Neuron (in vitro differentiated cells): ENCODE results near the gene CYP3A4.
"Not testable (repeated sequence)": the region's sequence is repeated elsewhere in the genome, so short reads cannot be mapped to it uniquely, and the experiment has no call there.

Experiments
- H2AFZ ChIP-seq: one replicate; pipeline ENCODE4 v1.6.1; 2013; ENCODE audit warnings: low read depth, mild to moderate bottlenecking, inconsistent platforms, low read length, moderate library complexity
- H3K27me3 ChIP-seq: one replicate; pipeline ENCODE4 v1.6.1; 2013; ENCODE audit warnings: low read length; ENCODE audit not compliant: insufficient read depth
- H3K36me3 ChIP-seq: one replicate; pipeline ENCODE4 v1.6.1; 2013; ENCODE audit warnings: low read length; ENCODE audit not compliant: insufficient read depth
- H3K4me1 ChIP-seq: one replicate; pipeline ENCODE4 v1.6.1; 2013; ENCODE audit warnings: low read length; ENCODE audit not compliant: insufficient read depth
- H3K4me3 ChIP-seq: 2 replicates; pipeline ENCODE4 v1.5.1; 2013; ENCODE audit warnings: mild to moderate bottlenecking, low read length, moderate library complexity
- H3K9me3 ChIP-seq: one replicate; pipeline ENCODE4 v1.6.1; 2013; ENCODE audit warnings: low read length

Gene CYP3A4

DNA sequence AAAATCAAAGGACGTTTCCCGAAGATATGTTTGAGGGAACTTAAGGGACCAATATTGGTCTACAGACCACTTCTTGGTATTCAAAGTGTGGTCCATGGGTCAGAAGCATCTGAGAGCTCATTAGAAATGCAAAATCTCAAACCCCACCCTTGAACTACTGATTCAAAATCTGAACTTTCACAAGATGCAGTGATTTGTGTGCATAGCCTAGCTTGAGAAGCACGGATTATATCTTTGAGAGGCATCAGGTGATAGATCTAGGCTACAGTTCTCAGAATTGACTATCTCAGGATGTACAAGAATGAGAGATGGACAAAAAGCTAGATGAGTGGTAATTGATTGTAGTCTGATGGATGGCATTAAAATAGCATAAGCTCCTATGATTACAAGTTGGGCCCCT, 19.5 kb downstream of the CYP3A4 start:
- H3K36me3 ChIP-seq: no peaks in the 10 kb centered on the region

DNA sequence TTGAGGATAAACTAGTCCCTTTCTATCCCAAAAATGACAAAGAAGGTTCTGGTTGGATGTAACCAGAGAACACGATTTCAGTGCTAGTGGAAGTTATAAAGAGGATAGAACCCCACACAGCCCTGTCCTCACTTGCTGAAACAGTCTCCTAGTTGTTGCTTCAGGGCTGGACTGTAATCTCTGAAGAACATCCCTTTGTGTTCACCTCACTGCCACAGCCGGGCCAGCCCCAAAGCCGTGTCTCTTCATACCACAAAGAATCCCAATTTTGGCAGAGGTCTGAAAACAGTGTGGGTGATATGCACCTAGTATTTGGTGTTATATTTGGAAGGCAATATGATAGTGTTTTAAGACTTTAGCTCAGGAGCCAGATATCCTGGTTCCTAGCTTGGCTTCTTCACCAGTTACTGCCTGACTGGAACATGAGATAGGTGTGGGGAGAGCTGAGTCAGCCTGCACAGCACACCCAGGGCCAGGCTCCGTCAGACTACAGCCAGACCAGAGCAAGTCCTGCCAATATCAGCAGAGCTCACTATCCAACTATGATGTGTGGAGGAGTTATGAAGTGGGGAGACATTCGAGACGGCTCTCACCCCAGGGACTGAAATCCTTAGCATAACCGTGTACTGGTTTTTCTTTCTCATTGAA, 21.2 kb downstream of the CYP3A4 start:
- H3K4me3 ChIP-seq: no peak overlapping the region
- no peaks in the 10 kb centered on the region for H3K4me1 ChIP-seq
- peaks cover 6% of the 10 kb centered on the region for H3K27me3 ChIP-seq
- no peaks in the 10 kb centered on the region for H3K36me3 ChIP-seq
- no peak overlapping the region for H2AFZ ChIP-seq
- no peaks in the 10 kb centered on the region for H3K9me3 ChIP-seq

More for the DNA sequence above, 19.5 kb downstream of the CYP3A4 start:
- no peaks in the 10 kb centered on the region for H3K4me1 ChIP-seq
- H3K9me3 ChIP-seq: no peaks in the 10 kb centered on the region
- peaks cover 12% of the 10 kb centered on the region for H3K27me3 ChIP-seq
- H2AFZ ChIP-seq: no peak overlapping the region
- H3K4me3 ChIP-seq: no peak overlapping the region

- Histone ChIP-seq H3K4me1 (peaks cover 6% of the 10 kb centered on the region), H3K4me3 (no peak overlapping the region), H3K27me3 (peaks cover 9% of the 10 kb centered on the region), H2AFZ (no peak overlapping the region), H3K9me3 (no peaks in the 10 kb centered on the region), H3K36me3 (no peaks in the 10 kb centered on the region)
Measured at GRCh38 chr7:99755085-99755484, 28.9 kb downstream of the CYP3A4 start.

- H2AFZ ChIP-seq: no peak overlapping the region
- peaks cover 10% of the 10 kb centered on the region for H3K4me1 ChIP-seq
- H3K4me3 ChIP-seq: no peak overlapping the region
- no peaks in the 10 kb centered on the region for H3K9me3 ChIP-seq
- peaks cover 9% of the 10 kb centered on the region for H3K27me3 ChIP-seq
- no peaks in the 10 kb centered on the region for H3K36me3 ChIP-seq
Measured at GRCh38 chr7:99752356-99752755, 31.6 kb downstream of the CYP3A4 start.

DNA sequence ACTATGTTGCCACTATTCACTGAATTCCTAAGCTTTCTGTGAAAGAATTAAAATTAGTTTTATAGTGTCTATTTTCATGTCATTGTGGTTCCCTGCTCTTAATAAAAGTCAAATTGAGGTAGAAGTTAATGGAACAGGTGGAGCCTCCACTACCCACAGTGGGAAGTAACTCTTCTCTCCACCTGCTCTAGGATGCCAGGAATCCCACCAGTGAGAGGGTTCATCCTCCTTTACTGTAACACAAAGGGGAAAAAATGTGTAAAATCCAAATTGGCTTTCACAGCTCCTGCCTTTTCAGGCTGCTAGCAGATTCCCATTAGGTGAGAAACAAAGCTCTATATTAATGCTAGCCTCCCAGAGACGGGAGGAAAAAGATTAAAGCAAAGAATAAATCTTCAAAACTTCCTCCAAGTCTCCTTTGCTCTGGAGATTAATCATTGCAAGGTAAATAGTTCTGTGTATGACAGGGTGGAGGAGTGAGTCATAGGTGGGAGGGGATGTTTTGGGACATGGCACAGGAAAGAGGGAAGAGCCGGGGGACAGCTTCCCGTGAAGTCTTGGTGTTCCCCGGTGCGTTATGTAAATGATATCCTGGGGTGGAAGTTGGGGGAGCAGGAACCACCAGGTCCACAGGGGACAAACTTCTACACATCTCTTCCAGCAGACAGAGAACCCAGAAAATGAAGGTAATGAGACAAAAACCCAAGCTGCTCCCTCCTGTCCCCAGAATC, 32.5 kb downstream of the CYP3A4 start:
- not testable (repeated sequence) for H3K4me3 ChIP-seq, H2AFZ ChIP-seq, H3K9me3 ChIP-seq, H3K27me3 ChIP-seq, H3K36me3 ChIP-seq, H3K4me1 ChIP-seq

DNA sequence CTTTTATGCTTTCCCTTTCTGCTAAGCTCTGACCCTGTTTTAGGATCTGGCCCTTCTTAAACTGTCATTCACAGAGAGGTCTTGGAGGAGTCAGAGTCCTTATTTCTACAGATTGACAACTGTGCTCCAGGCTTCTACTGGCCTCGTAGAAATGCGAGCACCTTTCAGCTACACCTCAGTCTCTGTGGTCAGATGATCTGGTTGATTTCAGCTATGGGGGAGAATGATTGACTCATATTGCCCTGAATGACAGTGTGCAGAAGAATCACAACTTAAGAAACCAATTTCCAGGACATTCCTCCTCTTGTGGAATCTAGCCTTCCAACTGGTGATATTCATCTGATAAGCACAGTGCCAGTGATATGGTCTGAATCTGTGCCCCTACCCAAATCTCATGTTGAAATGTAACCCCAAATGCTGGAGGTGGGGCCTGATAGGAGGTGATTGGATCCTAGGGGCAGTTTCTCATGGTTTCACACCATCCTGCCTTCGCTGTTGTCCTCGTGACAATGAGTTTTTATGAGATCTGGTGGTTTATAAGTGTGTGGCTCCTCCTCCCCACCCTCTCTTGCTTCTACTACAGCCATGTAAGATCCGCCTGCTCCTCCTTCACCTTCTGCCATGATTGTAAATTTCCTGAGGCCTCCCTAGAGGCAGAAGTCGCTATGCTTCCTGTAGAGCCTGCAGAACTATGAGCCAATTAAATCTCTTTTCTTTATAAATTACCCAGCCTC, 35.0 kb downstream of the CYP3A4 start:
- Histone ChIP-seq H3K27me3 (peaks cover 9% of the 10 kb centered on the region), H3K36me3 (no peaks in the 10 kb centered on the region), H2AFZ (no peak overlapping the region), H3K4me3 (no peak overlapping the region), H3K4me1 (peaks cover 10% of the 10 kb centered on the region), H3K9me3 (no peaks in the 10 kb centered on the region)

- H3K4me3 ChIP-seq, H3K4me1 ChIP-seq, H3K9me3 ChIP-seq, H3K27me3 ChIP-seq, H3K36me3 ChIP-seq, H2AFZ ChIP-seq: not testable (repeated sequence)
Measured at GRCh38 chr7:99746915-99747314, 37.1 kb downstream of the CYP3A4 start.

GRCh38 chr7:99745395-99745794, 38.6 kb downstream of the CYP3A4 start:
- H3K4me1 ChIP-seq, H3K4me3 ChIP-seq, H2AFZ ChIP-seq: not testable (repeated sequence)

GRCh38 chr7:99742737-99743394, 41.1 kb downstream of the CYP3A4 start:
- Histone ChIP-seq H3K36me3 (no peaks in the 10 kb centered on the region), H3K4me3 (no peak overlapping the region), H3K9me3 (no peaks in the 10 kb centered on the region), H3K4me1 (no peaks in the 10 kb centered on the region), H2AFZ (no peak overlapping the region), H3K27me3 (no peaks in the 10 kb centered on the region)

More at GRCh38 chr7:99745395-99745794, 38.6 kb downstream of the CYP3A4 start:
- not testable (repeated sequence) for H3K9me3 ChIP-seq, H3K36me3 ChIP-seq, H3K27me3 ChIP-seq

DNA sequence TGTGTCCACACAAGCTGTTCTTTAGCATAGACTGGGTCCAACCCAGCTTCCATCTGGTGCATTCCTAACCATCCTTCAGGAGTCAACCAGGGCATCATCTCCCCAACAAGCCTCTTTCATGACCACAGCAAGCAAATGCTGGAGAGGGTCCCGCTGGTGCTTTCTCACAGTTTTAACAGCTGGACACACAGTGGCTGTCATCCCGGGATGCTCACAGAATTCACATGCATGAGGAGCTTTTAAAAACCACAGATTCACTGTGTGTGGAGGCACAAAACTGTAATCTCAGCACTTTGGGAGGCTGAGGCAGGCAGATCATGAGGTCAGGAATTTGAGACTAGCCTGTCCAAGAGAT, 42.6 kb downstream of the CYP3A4 start:
- Histone ChIP-seq H3K27me3 (no peaks in the 10 kb centered on the region), H3K9me3 (no peaks in the 10 kb centered on the region), H3K36me3 (no peaks in the 10 kb centered on the region), H3K4me1 (no peaks in the 10 kb centered on the region), H3K4me3 (no peak overlapping the region), H2AFZ (no peak overlapping the region)

DNA sequence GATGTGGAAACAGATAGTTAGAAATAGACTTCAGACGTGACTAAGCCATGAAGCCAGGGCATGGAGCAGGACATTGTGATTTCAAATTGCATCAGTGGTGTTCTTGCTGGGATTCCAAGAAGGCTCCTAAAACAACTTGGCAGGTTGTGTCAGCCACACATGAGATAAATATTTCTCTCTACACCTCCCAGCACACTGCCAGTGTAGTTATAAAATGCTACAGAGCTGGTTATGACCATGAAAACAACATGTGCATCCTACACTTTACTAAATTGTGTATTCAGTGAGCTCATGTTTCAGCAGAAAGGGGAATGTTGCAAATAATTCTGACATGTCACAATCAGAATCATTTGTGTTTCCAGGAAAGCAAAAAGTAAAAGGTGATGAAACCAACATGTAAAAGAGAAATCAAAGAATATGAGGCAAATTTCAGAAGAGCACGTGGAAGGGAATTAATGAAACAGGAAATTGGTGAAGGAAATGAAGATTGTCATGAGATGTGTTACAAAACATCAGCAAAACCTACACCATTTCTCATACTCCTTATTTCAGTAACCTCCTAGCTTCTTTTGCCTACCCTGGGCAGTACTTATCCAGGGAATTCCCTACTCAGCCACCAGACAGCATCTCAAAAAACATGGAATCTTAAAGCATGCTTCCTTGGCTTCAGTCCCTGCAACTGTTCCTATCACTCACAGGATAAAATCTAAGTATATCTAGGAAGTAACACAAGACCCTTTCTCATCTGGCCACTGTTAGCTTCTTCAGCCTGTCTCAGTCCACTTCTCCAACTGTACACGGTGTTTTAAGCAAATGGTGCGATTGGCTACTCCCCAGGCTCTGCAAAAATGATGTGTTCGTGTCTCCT, 43.2 kb downstream of the CYP3A4 start:
- no peak overlapping the region for H3K4me3 ChIP-seq
- H3K27me3 ChIP-seq: no peaks in the 10 kb centered on the region
- no peak overlapping the region for H2AFZ ChIP-seq
- H3K9me3 ChIP-seq: no peaks in the 10 kb centered on the region
- no peaks in the 10 kb centered on the region for H3K36me3 ChIP-seq
- H3K4me1 ChIP-seq: no peaks in the 10 kb centered on the region

DNA sequence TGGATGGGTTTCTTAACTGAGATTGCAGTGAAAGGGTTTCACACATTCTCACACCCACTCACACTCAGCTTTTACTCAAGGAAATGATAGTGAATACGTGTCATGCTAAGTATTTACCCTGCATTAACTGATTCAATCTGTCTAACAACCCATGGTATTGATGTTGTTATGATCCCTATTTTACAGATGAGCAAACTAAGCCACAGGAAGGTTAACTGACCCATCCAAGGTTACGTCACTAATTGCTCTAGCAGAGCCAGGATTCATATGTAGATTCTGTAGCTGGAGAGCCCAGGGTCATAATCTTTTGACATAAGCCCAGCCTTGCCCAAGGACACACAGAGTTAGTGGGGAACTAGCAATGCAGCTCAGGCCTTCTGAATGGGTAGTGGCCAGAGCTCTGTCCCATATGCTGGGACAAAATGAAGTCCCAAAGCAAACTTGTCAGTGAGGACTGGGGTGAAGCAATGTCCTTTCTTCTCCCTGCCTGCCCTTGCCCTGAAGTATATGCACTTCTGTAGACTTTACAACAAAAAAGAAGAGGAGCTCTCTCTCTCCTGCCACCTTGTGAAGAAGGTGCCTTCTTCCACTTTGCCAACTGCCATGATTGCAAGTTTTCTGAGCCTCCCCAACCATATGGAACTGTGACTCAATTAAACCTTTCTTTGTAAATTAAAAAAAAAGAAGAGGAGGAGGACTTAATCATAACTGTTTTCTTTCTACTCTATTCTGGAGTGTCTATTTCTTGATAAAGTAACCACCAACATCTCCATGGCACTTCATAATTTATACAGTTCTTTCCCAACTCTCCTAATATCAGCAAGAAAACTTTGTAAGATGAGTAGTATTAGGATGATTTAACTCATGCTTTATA, 44.0 kb downstream of the CYP3A4 start:
- Histone ChIP-seq H3K27me3 (no peaks in the 10 kb centered on the region), H3K4me3 (no peak overlapping the region), H3K36me3 (no peaks in the 10 kb centered on the region), H3K4me1 (no peaks in the 10 kb centered on the region), H3K9me3 (no peaks in the 10 kb centered on the region), H2AFZ (no peak overlapping the region)
